D721Med (cell line): Measurements from ENCODE around the gene BRMS1.
"Not testable (repeated sequence)": the region's sequence is repeated elsewhere in the genome, so short reads cannot be mapped to it uniquely, and the experiment has no call there.

Experiments
- DNase-seq: peaks from one replicate; pipeline ENCODE4 v3.0.0; 2011; ENCODE audit warnings: low spot score; ENCODE audit not compliant: insufficient read length
- FAIRE-seq: peaks from 2 replicates; lab custom pipeline; 2011; peaks lifted over from hg19 to GRCh38; lab: Jason Lieb, UNC
- CTCF ChIP-seq: IDR thresholded peaks from 2 replicates; pipeline ENCODE4 v1.5.1; 2012; ENCODE audit warnings: mild to moderate bottlenecking, control low read depth; ENCODE audit not compliant: insufficient read depth; ENCODE audit errors: missing control alignments

BRMS1 gene, protein sequence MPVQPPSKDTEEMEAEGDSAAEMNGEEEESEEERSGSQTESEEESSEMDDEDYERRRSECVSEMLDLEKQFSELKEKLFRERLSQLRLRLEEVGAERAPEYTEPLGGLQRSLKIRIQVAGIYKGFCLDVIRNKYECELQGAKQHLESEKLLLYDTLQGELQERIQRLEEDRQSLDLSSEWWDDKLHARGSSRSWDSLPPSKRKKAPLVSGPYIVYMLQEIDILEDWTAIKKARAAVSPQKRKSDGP

GRCh38 chr11:66344550-66345315 is at the start of gene BRMS1:
BRMS1 (minus strand) TSS chr11:66345104; CDS start chr11:66342234, 2,870 bp downstream.
- no peak for TF ChIP-seq CTCF
- FAIRE-seq: no peak
- peak; percentile 97 for DNase-seq

DNA sequence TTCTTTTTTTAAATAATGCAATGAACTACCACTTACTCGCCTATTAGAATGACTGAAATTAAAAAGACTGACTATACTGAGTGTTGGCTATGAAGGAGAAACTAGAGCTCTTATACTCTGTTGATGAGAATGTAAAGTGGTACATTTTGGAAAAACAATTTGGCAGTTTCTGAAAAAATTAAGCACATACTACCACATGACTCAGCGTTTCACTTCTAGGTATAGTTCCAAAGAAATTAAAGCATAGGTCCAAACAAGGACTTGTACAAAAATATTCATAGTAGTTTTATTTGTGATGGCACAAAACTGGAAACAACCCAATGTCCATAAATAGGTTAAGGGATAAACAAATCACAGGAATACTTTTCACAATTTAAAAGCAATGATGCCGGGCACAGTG is 49.0 kb upstream of the BRMS1 start:
- no peak for FAIRE-seq
- DNase-seq: no peak
- TF ChIP-seq CTCF: no peak

DNA sequence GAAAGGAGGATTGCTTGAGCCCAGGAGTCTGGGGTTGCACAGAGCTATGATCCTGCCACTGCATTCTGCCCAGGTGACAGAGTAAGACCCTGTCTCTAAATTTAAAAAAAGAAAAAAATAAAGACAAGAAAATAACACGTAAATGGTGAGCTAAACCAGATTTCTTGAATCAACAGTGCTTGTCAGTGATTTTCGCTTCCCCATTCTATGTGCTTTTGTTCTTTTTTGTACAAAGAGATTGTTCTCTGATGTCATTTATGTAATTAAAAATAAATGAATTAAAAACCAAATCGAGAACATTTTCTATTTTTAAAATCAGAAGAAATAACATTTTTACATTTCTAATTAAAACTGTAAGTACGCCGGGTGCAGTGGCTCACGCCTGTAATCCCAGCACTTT is 46.4 kb upstream of the BRMS1 start:
- no peak for FAIRE-seq
- no peak for DNase-seq
- no peak for TF ChIP-seq CTCF

DNA sequence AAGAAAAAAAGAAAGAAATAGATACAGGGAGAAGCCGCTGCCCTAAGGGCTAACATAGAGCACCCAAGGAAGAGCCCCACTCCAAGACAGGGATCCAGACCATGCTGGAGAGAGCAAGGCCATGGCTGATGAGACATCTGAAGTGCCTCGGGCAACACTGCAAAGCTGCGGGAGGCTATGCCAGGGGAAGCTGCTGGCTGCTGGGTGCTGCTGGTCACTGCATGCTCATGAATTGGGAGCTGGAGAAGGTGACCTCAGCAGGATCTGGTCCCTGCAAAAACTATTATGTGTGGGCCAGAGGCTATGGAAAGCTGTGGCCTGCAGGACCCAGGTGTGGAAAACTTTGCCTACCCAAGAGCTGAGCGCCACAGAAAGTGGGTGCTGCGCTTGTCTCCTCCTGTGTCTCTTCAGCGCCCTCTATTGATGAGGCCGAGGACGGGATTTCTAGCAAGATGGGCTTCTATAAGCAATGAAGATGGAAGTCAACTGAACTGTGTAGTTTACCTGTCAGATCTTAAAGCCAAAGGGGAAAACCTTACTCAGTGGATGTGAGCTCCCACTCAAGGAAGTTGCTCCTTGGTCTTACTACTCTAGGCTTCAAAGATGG is 44.0 kb upstream of the BRMS1 start:
- FAIRE-seq: no peak
- TF ChIP-seq CTCF: peak; percentile 86
- DNase-seq: no peak

DNA sequence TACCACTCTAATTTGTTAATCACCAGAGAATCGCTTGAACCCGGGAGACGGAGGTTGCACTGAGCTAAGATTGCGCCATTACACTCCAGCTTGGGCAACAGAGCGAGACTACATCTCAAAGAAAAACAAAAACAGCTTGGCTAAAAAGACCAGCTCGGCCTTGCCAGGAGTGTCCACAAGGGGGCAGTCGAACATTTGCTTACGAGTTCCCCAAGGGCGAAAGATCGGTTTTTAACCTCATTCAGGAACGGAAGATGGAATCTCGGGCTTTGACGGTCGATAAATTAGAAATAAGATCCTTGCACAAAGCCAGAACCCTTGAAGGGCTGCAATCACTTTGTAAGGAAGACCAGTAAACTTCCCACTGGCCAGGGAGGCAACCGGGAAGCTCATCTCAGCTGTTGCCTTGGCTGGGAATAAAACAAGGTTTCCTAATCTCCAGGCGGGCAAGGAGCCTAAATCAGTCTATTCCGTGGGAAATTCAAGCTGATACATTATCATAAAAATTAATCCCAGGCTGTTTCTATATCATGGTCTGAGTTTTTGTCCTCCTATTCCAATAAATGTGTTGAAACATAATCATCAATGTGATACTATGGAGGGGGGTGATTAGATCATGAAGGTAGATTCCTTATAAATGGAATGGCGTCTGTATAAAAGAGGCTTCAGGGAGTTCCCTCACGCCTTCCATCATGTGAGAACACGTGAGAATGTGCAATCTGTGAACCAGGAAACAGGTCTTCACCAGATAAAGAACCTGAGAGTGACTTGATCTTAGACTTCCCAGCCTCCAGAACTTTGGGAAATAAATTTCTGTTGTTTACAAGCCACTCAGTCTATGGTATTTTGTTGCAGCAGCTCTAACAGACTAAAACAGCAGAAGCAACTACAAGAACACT is 41.5 kb upstream of the BRMS1 start:
- FAIRE-seq (peak; percentile 55), DNase-seq (no peak)
- peak; percentile 85 for TF ChIP-seq CTCF

DNA sequence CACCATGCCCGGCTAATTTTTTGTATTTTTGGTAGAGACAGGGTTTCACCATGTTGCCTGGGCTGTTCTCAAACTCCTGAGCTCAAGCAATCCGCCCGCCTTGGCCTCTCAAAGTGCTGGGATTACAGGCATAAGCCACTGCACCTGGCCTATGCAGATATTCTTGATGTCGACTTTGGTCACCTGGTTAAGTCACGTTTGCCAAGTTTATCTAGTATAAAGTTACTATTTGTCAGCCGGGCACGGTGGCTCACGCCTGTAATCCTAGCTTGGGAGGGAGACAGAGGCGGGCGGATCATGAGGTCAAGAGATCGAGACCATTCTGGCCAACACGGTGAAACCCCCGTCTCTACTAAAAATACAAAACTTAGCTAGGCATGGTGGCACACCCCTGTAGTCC is 39.4 kb upstream of the BRMS1 start:
- not testable (repeated sequence) for FAIRE-seq, DNase-seq

DNA sequence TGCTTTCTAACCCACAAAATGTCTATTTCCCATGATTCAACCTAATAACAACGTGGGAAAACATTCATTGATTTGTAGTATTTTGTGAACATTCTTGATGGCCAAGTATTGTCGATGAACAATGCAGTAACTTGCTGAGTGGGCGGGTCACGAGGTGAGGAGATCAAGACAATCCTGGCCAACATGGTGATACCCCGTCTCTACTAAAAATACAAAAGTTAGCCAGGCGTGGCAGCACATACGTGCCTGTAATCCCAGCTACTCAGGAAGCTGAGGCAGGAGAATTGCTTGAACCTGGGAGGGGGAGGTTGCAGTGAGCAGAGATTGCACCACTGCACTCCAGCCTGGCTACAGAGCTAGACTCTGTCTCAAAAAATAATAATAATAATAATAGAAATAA is 35.4 kb upstream of the BRMS1 start:
- FAIRE-seq, DNase-seq: not testable (repeated sequence)

DNA sequence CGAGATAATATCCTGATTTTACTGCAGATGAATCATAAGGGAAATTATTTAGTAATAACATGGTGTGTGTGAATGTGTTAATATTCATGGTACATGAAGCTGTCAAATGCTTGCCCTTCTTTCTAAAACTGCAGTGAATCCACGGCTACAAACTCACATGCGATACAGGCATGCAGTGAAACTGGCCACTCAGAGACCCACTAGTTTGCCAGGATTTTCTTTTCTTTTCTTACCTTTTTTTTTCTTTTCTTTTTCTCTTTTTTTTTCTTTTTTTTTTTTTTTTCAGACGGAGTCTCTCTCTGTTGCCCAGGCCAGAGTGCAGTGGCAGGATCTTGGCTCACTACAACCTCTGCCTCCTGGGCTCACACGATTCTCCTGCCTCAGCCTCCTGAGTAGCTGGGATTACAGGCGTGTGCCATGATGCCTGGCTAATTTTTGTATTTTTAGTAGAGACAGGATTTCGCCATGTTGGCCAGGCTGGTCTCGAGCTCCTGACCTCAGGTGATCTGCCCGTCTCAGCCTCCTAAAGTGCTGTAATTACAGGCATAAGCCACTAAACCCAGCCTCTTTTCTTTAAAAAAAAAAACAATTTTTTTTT is 28.9 kb upstream of the BRMS1 start:
- not testable (repeated sequence) for FAIRE-seq, DNase-seq
